NB4 (cell line): ENCODE measurements around the gene RPS21.

Experiments
- CTCF ChIP-seq: IDR thresholded peaks from one replicate; pipeline ENCODE4 v1.5.1; 2012; ENCODE audit warnings: low read depth, low read length
- MAX ChIP-seq: IDR thresholded peaks from 2 replicates; pipeline ENCODE4 v1.6.1; 2011; ENCODE audit warnings: low read depth, low read length
- POLR2A ChIP-seq: IDR thresholded peaks from 2 replicates; pipeline ENCODE4 v1.6.1; 2011; ENCODE audit warnings: mild to moderate bottlenecking; ENCODE audit not compliant: insufficient read length; ENCODE audit errors: extremely low read depth

GRCh38 chr20:62347151-62347404 is 39.8 kb upstream of the RPS21 start:
- TF ChIP-seq CTCF (no peak), POLR2A (no peak), MAX (no peak)
